Suprapubic skin (tissue), 4 donors: ENCODE results near the gene TTPAL.

Experiments used
- CTCF ChIP-seq, 2 donors: fragments of 200-600 bp in 1 of 2; fragments of 450-650 bp in 1 of 2; sonication (generic) in 1 of 2; IDR thresholded peaks; one replicate each; pipeline ENCODE4 v1.5.1; 2016 to 2019; ENCODE audit warnings: antibody characterized with exemption in 2 of 2, mild to moderate bottlenecking in 1 of 2, moderate library complexity in 1 of 2
- EP300 ChIP-seq: sonication (generic); formaldehyde crosslinking; IDR thresholded peaks from one replicate; pipeline ENCODE4 v1.6.1; 2017; ENCODE audit warnings: antibody characterized with exemption
- POLR2A ChIP-seq, 2 donors: fragments of 450-650 bp; IDR thresholded peaks; one replicate each; pipeline ENCODE4 v1.6.1; 2017; ENCODE audit warnings: antibody characterized with exemption in 2 of 2, mild to moderate bottlenecking in 2 of 2, moderate library complexity in 2 of 2
- POLR2AphosphoS5 ChIP-seq, 3 donors: sonication (generic); formaldehyde crosslinking; IDR thresholded peaks; one replicate each; pipeline ENCODE4 v1.6.1; 2017; ENCODE audit warnings: antibody characterized with exemption in 3 of 3

GRCh38 chr20:44456611-44457010, 19.1 kb upstream of the TTPAL start:
- no peak for TF ChIP-seq CTCF (IDR thresholded peaks at IDR 0.05)
- no peak for TF ChIP-seq POLR2A (IDR thresholded peaks at IDR 0.05)
- TF ChIP-seq EP300, result no peak
- no peak for TF ChIP-seq POLR2AphosphoS5 (IDR thresholded peaks at IDR 0.05)
